Measurements from ENCODE around the gene ABTB1.
"Not testable (repeated sequence)": the region's sequence is repeated elsewhere in the genome, so short reads cannot be mapped to it uniquely, and the experiment has no call there.

DNA sequence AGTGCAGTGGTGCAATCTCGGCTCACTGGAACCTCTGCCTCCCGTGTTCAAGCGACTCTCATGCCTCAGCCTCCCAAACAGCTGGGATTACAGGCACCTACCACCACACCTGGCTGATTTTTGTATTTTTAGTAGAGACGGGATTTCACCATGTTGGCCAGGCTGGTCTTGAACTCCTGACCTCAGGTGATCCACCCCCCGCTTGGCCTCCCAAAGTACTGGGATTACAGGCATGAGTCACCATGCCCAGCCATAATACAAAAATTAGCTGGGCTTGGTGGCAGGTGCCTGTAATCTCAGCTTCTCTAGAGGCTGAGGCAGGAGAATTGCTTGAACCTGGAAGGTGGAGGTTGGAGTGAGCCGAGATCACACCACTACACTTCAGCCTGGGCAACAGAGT is 17.8 kb upstream of the ABTB1 start:
- TF ChIP-seq, protein P1, sequence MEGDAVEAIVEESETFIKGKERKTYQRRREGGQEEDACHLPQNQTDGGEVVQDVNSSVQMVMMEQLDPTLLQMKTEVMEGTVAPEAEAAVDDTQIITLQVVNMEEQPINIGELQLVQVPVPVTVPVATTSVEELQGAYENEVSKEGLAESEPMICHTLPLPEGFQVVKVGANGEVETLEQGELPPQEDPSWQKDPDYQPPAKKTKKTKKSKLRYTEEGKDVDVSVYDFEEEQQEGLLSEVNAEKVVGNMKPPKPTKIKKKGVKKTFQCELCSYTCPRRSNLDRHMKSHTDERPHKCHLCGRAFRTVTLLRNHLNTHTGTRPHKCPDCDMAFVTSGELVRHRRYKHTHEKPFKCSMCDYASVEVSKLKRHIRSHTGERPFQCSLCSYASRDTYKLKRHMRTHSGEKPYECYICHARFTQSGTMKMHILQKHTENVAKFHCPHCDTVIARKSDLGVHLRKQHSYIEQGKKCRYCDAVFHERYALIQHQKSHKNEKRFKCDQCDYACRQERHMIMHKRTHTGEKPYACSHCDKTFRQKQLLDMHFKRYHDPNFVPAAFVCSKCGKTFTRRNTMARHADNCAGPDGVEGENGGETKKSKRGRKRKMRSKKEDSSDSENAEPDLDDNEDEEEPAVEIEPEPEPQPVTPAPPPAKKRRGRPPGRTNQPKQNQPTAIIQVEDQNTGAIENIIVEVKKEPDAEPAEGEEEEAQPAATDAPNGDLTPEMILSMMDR (IDR thresholded peaks at IDR 0.05; ENCODE audit: low read length): not testable (repeated sequence)
- TF ChIP-seq EZH2 (IDR thresholded peaks at IDR 0.05; ENCODE audit: borderline replicate concordance, low read length): not testable (repeated sequence)
